ENCODE data around the gene PCDHA5.
"Not testable (repeated sequence)": the region's sequence is repeated elsewhere in the genome, so short reads cannot be mapped to it uniquely, and the experiment has no call there.

Gene PCDHA5

DNA sequence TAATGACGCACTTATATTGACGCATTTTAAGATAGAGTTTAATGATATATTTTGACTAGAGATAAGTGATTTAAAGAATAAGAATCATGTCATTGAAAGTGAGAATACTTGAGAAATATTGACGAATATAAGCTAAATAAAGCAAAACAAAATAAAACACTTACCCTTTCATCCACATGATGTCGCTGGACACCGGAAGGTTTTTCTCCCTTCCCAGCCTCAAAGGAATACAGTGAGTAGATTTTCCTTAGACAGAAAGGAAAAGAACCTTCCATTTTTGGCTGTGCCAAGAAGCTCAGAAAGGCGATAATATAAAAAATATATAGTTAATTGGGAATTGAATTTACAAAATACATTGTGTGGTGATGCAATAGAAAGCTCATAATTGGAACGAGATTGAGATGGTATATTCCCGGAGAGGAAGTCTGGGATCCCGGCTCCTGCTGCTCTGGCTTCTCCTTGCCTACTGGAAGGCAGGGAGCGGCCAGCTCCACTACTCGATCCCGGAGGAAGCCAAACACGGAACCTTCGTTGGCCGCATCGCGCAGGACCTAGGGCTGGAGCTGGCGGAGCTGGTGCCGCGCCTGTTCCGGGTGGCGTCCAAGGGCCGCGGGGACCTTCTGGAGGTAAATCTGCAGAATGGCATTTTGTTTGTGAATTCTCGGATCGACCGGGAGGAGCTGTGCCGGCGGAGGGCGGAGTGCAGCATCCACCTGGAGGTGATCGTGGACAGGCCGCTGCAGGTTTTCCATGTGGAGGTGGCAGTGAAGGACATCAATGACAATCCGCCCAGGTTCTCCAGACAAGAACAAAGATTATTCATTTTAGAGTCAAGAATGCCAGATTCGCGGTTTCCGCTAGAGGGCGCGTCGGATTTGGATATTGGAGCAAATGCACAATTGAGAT lies at the start of gene PCDHA5:
Gene PCDHA5 (plus strand): TSS at position 239 of the 906 bp plus-strand sequence.
- TF ChIP-seq, protein P1, sequence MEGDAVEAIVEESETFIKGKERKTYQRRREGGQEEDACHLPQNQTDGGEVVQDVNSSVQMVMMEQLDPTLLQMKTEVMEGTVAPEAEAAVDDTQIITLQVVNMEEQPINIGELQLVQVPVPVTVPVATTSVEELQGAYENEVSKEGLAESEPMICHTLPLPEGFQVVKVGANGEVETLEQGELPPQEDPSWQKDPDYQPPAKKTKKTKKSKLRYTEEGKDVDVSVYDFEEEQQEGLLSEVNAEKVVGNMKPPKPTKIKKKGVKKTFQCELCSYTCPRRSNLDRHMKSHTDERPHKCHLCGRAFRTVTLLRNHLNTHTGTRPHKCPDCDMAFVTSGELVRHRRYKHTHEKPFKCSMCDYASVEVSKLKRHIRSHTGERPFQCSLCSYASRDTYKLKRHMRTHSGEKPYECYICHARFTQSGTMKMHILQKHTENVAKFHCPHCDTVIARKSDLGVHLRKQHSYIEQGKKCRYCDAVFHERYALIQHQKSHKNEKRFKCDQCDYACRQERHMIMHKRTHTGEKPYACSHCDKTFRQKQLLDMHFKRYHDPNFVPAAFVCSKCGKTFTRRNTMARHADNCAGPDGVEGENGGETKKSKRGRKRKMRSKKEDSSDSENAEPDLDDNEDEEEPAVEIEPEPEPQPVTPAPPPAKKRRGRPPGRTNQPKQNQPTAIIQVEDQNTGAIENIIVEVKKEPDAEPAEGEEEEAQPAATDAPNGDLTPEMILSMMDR (IDR thresholded peaks at IDR 0.05; ENCODE audit: low read depth, low read length, missing control alignments): peak; percentile 6
- no peak within 1 kb of the TSS for H3K4me3 ChIP-seq (ENCODE audit: low read depth, low read length)
- in situ Hi-C loops (cut with HindIII; ENCODE audit: low sequenced_read_pairs): no loop called here
- no peak for DNase-seq (ENCODE audit: low read depth)

DNA sequence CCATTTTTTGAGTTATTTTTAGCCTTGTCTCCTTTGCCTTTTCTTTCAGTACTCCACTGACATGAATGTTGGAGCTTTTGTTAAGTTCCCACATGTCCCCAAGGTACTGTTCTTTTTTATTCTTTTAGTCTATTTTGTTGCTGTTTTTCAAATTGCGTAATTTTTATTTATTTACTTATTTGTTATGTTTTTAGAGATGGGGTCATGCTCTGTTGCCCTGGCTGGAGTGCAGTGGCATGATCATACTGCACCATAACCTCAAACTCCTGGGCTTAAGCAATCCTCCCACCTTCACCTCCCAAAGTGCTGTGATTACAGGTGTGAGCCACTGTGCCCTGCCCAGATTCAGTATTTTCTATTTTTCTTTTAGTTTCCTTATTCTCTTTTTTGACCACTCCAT lies 40.9 kb upstream of the PCDHA5 start:
- TF ChIP-seq, protein P1 (IDR thresholded peaks at IDR 0.05; ENCODE audit: low read depth, low read length, missing control alignments): no peak
- in situ Hi-C loops (cut with HindIII; ENCODE audit: low sequenced_read_pairs): no loop called here
- H3K4me3 ChIP-seq (ENCODE audit: low read depth, low read length): no peak overlapping the region
- DNase-seq (ENCODE audit: low read depth): no peak

DNA sequence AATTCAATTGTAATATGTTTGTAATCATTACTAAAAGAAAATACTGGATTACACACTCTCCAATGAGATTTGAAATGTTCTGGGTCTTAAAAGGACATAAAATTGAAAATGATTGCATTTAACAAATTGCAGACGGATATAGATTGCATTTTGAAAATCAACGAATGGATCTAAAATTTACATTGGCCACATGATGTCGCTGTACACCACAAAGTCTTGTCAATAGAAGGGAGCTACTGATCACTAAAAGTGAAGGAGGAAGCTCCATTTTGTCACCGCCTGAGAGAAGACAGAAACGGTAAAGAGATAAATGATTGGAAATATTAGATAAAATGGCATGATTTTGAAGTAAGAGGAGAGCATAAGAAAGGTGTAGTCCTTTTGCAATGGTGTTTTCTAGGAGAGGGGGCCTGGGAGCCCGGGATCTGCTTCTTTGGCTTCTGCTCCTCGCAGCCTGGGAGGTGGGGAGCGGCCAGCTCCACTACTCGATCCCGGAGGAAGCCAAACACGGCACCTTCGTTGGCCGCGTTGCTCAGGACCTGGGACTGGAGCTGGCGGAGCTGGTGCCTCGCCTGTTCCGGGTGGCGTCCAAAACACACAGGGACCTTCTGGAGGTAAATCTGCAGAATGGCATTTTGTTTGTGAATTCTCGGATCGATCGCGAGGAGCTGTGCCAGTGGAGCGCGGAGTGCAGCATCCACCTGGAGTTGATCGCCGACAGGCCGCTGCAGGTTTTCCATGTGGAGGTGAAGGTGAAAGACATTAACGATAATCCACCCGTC lies 35.3 kb upstream of the PCDHA5 start, which contains the start of gene PCDHA1:
Gene PCDHA1 (plus strand): TSS at position 236 of the 782 bp plus-strand sequence.
- H3K4me3 ChIP-seq (ENCODE audit: low read depth, low read length): no peak within 1 kb of the TSS
- TF ChIP-seq, protein P1 (IDR thresholded peaks at IDR 0.05; ENCODE audit: low read depth, low read length, missing control alignments): no peak
- in situ Hi-C loops (cut with HindIII; ENCODE audit: low sequenced_read_pairs): no loop called here
- DNase-seq (ENCODE audit: low read depth): no peak

DNA sequence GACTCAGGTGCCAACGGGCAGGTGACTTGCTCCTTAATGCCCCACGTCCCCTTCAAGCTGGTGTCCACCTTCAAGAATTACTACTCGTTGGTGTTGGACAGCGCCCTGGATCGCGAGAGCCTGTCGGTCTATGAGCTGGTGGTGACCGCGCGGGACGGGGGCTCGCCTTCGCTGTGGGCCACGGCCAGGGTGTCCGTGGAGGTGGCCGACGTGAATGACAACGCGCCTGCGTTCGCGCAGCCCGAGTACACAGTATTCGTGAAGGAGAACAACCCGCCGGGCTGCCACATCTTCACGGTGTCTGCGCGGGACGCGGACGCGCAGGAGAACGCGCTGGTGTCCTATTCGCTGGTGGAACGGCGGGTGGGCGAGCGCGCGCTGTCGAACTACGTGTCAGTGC lies 34.0 kb upstream of the PCDHA5 start:
- DNase-seq (ENCODE audit: low read depth); in situ Hi-C loops (cut with HindIII; ENCODE audit: low sequenced_read_pairs); H3K4me3 ChIP-seq (ENCODE audit: low read depth, low read length): not testable (repeated sequence)

DNA sequence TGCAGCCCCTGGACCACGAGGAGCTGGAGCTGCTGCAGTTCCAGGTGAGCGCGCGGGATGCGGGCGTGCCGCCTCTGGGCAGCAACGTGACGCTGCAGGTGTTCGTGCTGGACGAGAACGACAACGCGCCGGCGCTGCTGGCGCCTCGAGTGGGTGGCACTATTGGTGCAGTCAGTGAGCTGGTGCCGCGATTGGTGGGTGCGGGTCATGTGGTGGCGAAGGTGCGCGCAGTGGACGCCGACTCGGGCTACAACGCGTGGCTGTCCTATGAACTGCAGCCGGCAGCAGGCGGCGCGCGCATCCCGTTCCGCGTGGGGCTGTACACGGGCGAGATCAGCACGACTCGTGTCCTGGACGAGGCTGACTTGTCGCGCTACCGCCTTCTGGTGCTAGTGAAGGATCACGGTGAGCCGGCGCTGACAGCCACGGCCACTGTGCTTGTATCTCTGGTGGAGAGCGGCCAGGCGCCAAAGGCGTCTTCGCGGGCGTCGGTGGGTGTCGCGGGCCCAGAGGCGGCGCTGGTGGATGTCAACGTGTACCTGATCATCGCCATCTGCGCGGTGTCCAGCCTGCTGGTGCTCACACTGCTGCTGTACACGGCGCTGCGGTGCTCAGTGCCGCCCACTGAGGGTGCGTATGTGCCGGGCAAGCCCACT lies 33.4 kb upstream of the PCDHA5 start:
- in situ Hi-C loops (cut with HindIII; ENCODE audit: low sequenced_read_pairs); H3K4me3 ChIP-seq (ENCODE audit: low read depth, low read length); DNase-seq (ENCODE audit: low read depth): not testable (repeated sequence)

DNA sequence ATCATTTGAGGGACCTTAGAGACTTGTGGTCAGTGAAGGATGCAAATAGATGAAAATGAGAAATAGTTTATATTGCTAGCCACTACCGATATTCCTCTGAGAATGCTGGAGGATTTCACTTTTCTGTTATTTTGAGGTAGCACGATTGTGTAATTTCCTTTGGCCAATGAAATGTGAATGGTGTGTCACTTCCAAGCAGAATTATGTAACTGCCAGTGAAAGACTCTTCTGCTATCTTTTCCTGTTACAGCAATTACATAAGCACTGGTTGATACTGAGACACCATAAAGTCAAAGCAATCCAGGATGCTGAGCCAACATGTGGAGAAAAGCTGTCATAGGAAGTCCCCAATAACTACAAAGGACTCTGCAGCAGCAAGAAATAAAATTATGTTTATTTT lies 30.3 kb upstream of the PCDHA5 start:
- H3K4me3 ChIP-seq (ENCODE audit: low read depth, low read length): no peak overlapping the region
- no peak for DNase-seq (ENCODE audit: low read depth)
- TF ChIP-seq, protein P1 (IDR thresholded peaks at IDR 0.05; ENCODE audit: low read depth, low read length, missing control alignments): no peak
- in situ Hi-C loops (cut with HindIII; ENCODE audit: low sequenced_read_pairs): no loop called here

DNA sequence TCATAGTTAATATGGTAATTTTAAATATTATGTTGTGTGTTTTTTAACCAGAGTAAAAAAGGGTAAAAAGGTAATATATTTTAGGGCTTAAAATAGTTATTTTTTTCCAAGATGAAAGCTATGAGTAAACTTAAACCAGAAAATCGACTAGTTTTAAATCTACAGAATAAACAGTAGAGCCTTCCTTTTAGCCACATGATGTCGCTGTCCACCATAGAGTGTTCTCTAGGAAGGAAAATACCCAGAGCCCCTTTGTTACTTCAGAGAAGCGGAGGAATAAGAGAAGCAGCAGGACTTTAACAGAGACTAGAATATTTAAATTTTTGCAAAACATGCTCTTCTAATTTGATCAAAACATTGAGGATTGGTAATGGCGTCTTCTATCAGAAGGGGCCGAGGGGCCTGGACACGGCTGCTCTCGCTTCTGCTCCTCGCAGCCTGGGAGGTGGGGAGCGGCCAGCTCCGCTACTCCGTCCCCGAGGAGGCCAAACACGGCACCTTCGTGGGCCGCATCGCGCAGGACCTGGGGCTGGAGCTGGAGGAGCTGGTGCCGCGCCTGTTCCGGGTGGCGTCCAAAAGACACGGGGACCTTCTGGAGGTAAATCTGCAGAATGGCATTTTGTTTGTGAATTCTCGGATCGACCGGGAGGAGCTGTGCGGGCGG lies 26.7 kb upstream of the PCDHA5 start, which contains the start of gene PCDHA2:
Gene PCDHA2 (plus strand): TSS at position 258 of the 664 bp plus-strand sequence.
- in situ Hi-C loops (cut with HindIII; ENCODE audit: low sequenced_read_pairs): no loop called here
- TF ChIP-seq, protein P1 (IDR thresholded peaks at IDR 0.05; ENCODE audit: low read depth, low read length, missing control alignments): no peak
- DNase-seq (ENCODE audit: low read depth): no peak
- H3K4me3 ChIP-seq (ENCODE audit: low read depth, low read length): no peak within 1 kb of the TSS

All from astrocyte of the cerebellum (primary cell).